Measurements from ENCODE around the gene PPP4R1.

Gene PPP4R1

GRCh38 chr18:9506046-9506792 is 108.1 kb downstream of the PPP4R1 start:
- no peak for DNase-seq

Data from C1 segment of cervical spinal cord (tissue), 14 donors.